Stimulated activated CD8-positive, alpha-beta memory T cell treated with anti-CD3 and anti-CD28 coated beads, Interleukin-7, amount 100 ng/mL, for 24 hours (primary cell): Measurements from ENCODE around the gene SNX22.

Experiments used
- DNase-seq: peaks from one replicate; pipeline ENCODE4 v3.0.0-alpha.2; 2020; ENCODE audit warnings: low read depth

The SNX22 gene

GRCh38 chr15:64156652-64157331 lies 5.3 kb downstream of the SNX22 start:
- no peak for DNase-seq

DNA sequence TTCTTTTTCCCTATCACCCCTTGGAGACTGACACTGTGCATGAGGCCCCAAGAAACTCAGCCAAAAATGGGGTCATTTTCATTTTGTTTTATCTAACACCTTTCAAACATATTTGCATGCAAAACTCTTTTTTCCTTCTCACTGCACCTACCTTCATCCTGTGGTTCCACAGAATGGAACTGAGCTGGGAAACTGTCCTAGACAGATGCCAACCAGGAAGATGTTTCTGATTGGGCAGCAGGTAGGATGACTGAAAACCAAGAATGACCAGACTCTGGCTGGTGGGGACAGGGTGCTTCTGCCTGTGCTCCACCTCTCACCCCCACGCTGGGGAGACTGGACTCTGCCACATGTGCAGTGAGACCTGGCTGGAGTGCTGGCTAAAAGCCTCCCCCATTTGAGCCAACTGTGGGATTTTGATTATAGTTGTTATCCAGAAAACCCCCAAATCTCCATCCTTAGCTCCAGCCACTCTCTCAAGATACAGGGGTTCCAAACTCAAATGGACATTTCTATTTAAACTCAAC lies 6.1 kb downstream of the SNX22 start:
- DNase-seq = no peak

DNA sequence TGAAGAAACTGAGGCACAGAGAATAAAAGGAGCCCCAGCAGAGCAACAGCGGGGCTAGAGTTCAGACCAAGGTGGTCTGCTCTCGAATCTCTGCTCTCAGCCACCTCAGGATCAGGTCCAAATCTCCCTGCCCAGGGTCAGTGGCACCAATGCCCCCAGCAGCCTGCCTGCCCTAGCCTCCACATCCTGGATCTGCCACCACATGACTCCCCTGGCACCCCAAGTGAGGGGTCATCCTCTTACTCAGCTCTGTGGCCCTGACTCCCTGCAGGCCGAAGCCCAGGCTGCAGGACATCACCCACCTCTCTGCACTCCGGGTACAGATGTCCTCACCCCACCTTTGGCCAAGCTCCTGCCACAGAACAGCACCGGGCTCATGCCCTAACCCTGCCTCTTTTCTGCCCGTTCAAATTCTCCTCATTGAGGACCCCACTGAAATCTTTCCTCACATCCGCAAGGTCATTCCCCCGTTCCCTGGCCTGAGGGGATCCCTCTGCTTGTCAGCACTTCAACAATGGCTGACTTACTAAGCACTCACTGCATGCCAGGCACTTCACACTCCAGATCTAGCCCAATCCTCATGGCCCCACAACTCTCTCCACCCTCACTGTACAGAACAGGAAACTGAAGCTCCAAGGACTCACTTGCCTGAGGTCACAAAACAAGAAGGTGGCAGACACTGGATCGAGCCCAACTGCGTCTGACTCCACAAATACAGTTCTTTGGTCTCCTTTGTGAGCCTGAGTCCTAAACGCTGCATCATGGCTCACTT lies 7.0 kb downstream of the SNX22 start:
- DNase-seq = no peak

- DNase-seq = no peak
These were observed 10.4 kb downstream of the SNX22 start for GRCh38 chr15:64161688-64162477.

DNA sequence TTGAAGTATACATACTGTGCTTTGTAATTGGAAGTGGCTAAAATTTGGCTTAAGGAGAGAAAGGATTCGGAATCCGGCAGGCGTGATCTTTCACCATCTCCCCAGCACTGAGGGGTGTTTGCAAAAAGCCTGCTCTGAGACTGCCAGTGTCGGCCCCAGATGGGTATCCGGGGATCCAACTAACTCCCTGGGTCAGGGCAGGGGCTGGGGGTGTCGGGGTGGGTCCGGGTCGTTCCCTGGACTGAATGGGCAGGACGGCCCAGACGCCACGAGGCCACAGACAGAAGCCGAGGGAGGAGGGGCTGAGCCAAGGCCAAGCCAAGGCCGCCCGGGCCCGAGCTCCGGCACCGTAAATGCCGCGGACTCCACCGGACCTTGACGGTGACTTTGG lies 10.9 kb downstream of the SNX22 start:
- DNase-seq = no peak

DNA sequence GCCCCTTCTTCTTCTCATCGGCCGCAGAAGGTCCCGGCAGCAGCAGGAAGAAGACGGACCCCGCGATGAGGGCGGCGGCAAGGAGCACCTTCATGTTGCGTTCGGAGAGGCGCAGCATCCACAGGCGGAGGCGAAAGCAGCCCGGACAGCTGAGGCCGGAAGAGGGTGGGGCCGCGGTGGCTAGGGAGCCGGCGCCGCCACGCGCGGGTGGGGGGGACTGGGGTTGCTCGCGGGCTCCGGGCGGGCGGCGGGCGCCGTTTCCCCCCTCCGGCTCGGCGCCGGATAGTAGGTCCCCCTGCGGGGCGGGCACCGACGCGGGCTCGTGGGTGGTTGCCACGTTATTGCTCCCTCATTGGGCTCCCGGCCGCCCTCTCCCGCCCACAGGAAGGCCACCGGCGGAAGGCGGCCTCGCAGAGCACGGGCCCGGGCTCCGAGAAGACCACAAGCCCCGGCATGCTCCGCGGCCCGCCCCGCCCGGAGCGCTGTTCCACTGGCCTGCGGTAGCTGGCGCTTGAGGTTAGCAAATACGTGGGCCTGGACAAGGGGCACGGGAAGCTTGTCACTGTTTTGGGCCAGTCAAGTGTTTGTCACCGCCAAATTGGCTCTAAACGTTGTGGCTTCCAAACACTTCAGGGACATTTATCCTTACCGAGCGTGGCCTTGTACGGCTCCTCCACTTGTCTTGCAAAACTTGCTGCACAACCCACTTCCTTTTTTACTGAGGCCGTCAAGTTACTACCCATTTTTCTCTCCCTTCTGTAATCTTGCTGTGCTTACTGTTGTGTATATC lies 11.5 kb downstream of the SNX22 start, which contains the start of gene PPIB:
TSS of gene PPIB (minus strand) at position 154 of the 790 bp plus-strand sequence. CDS start at position 118, 36 bp downstream.
- peak; percentile 92 for DNase-seq

- DNase-seq = no peak
These were observed 12.3 kb downstream of the SNX22 start for GRCh38 chr15:64163659-64164362.

GRCh38 chr15:64164436-64164835 lies 12.9 kb downstream of the SNX22 start:
- DNase-seq = no peak

DNA sequence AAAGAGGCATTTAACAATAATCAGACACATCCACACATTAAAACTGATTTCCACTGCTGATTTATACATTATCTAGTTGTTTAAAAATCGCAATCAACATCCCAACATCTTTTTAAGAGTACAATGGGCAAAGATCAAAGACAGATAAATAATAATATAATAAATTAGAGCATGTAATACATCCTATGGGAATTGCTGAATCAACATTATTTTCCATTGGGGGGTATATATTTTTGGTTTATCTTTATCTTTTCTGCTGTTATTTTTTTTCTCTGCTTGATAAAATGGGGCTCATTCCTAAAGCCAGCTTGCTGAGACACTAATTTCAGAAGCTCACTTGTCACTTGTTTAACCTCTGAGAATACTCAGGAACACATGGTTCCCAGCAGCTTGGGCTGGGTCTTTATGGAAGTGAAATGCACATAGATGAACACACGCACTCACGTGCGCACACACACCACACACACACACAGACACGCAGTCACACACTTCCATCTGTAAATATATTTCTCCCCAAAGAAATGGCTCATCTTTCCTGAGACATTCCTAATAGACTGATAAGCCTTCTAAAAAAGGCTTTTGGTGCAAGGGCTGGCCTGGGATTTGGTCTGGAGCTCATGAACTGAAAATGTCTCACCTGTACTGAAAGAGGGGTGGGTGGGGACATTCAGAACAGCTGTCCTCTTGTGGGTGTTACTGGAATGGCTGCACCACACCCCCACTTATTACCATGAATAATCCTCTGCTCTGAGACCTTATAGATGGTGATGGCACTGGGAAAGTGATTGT lies 14.8 kb downstream of the SNX22 start:
- no peak for DNase-seq

DNA sequence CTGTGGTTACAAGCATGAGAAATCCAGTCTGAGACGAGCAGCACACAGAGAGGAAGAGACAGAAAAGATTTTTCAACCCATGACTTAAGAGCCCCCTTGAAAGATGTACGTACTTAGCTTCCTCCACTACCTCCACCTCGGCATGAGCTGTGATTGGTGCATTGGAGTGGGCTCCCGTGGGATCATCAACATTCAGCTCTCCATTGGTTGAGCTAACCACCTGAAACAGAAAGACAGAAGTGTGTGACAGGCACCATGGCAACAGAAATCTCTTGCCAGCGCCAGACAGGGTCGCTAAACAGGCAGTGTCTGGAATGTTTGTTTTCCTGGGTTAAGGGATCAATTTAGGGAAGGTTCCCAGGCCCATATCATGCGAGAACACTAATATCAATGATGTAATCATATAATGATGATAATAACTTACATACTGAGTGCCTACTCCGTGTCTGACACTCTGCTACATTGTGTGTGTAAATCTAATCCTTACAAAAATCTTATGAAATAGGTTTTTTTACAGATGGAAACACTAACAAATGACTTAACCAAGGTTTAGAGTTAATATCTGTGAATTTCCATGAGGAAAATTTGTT lies 28.8 kb downstream of the SNX22 start:
- DNase-seq = no peak

DNA sequence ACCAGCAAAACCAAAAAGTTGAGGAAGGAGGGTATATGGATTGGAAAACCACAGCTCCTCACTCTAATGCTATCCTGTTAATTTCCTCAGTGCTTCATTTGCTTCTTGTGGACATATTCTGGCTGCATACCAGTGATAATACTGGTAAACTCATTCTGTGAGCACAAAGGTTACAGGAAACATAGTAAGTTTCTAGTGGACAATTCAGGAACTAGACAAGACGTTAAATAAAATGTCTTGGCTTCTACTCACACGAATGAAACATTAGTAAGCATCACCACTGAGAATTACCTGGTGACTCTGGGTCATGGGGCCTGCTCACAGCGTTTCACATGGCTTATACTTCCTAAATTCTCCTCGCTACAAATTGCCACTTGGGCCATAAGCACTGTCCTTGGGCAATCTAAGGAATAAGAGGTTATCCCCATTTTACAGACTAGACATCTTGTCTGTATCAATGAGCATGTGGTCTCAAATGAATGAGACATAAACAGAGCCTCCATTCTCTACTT lies 31.4 kb downstream of the SNX22 start:
- DNase-seq = no peak

DNA sequence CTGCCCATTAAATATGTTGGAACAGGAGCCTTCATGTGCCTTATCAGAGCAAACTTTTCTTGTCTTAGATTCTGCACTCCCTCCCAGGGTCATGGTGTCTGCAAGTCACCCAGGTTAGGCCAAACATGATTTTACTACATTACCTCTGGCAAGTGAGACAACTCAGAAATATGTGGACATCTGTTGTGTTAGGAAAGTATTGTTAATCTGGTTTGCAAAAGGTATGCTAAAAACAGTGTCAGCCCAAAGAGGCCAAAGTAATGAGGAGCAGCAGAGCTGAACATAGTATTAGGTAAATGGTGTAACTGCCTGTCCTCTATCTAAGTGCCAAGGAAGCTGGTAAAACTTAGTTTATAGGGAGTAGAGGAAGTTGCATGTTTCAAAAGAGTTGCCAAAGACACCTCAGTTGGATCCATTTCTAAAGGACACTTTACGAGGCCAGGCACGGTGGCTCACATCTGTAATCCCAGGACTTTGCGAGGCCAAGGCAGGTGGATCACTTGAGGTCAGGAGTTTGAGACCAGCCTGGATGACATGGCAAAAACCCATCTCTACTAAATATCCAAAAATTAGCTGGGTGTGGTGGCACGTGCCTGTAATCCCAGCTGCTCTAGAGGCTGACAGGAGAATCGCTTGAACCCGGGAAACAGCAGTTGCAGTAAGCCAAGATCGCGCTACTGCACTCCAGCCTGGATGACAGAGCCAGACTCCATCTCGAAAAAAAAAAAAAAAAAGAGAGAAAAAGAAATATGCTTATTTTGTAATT lies 33.8 kb downstream of the SNX22 start:
- DNase-seq = no peak

DNA sequence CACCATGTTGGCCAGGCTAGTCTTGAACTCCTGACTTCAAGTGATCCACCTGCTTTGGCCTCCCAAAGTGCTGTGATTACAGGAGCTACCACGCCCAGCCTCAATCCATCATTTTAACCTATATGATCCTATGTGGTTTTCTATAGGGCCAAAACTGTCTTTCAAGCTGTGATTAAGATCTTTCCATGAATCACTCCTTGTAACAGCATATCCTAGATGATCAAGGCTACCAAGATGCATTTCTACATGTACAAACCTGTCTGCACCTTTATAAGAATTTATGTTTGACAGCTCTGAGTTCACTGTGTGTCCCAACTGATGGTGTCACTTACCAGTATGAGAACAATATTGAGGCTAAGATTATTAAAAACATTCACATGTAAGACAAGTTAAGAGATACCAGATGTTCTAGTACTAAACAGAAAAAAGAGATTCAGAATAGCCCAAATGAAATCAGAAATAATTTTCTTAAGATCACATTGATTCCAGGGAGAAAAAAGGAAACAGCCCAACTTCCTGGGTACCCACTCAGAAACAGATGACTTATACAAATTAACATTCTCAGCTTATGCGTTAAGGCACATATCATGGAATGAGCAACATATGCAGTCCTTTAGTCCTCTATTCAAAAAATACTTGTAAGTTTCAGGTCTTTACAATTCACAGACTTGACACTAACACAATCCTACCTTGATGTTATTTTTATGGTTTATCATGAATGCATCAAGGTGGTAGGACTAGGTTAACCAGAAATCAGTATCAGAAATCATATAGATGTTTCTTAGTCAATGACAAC lies 36.1 kb downstream of the SNX22 start:
- DNase-seq = no peak

GRCh38 chr15:64191971-64192830 lies 40.7 kb downstream of the SNX22 start:
- no peak for DNase-seq

DNA sequence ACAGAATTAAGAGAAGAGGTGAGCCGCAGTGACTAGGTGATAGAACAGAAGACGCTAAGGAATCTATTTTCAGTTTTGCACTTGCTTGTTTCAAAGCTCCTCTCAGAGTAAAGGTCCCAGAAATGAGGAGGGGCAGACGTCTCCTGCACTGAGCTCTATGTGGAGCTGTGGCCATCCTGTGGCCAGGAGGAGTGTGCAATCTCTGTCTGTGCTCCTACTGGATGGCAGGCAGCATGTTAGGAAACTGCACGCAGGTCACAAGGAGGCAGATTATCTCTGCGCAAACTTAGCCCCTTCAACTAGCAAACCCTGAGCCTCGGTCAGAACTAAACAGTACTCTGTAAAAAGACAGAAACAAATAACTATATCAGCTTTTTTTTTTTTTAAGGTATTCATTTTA lies 42.4 kb downstream of the SNX22 start:
- no peak for DNase-seq

GRCh38 chr15:64197425-64197824 lies 45.9 kb downstream of the SNX22 start:
- no peak for DNase-seq

DNA sequence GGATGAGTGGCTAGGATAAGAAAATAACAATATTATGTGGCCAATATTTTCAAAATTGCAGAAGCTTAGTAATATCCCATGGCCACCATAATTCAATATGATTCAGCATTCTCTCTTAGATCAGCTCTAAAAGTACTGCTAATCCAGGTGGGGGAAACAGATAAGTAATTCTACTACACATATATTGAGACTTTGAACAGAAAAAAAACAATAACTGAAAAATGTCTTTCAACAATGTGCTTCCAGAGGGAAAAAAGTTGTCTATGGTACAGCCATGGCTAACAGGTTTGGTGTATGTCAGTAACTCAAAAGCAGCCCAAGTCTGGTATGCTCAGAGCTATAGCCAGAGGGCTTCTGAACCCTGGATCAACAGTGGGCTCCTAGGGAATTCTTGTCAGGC lies 53.7 kb downstream of the SNX22 start:
- DNase-seq = no peak
